Panc1 (cell line): ENCODE data around the gene DST. TPM values are rescaled to one million over a fixed set of nuclear protein-coding genes. Genes with fewer than 3 reads are reported as not detected.
A peak's percentile ranks its signal among the peaks of the same experiment; 100 is the strongest.

Experiments used
- ATAC-seq: fragments of 200-7000 bp; cut with Tn5 transposase; 2 replicates; pipeline ENCODE4 v1.9.1; 2020; ENCODE audit warnings: mild to moderate bottlenecking, moderate library complexity
- BruUV-seq: library from RNA; stranded (reverse); fragments of 400-500 nt; replicated peaks from 2 replicates; lab custom pipeline; 2021; lab: Mats Ljungman, UMichigan
- CTCF ChIA-PET: fragments of 300-600 bp; sonication (Branson Sonifier 250); formaldehyde crosslinking; loops from one replicate; lab custom pipeline; 2022; ENCODE audit warnings: antibody characterized with exemption; lab: Charles Lee
- POLR2A ChIA-PET: fragments of 300-600 bp; sonication (Branson Sonifier 250); formaldehyde crosslinking; loops from one replicate; lab custom pipeline; 2022; ENCODE audit warnings: antibody characterized with exemption; lab: Charles Lee
- DNase-seq: peaks from one replicate; pipeline ENCODE4 v3.0.0-alpha.2; 2010; ENCODE audit warnings: low read depth, low spot score
- H3K27ac ChIP-seq: 2 replicates; pipeline ENCODE4 v1.5.1; 2011; ENCODE audit warnings: mild to moderate bottlenecking, low read length, inconsistent platforms
- H3K27me3 ChIP-seq: fragments of 200-500 bp; sonication (Bioruptor generic); 2 replicates; pipeline ENCODE4 v1.6.0; 2014; ENCODE audit warnings: low read length, inconsistent platforms; ENCODE audit not compliant: control insufficient read depth, insufficient read depth
- H3K36me3 ChIP-seq: fragments of 200-500 bp; sonication (Bioruptor generic); 2 replicates; pipeline ENCODE4 v1.5.1; 2014; ENCODE audit warnings: inconsistent platforms, mild to moderate bottlenecking, low read length, moderate library complexity; ENCODE audit not compliant: control insufficient read depth, insufficient read depth
- H3K4me1 ChIP-seq: 2 replicates; pipeline ENCODE4 v1.5.1; 2011; ENCODE audit warnings: inconsistent platforms, mild to moderate bottlenecking, low read length, moderate library complexity; ENCODE audit not compliant: control insufficient read depth, insufficient read depth
- H3K4me3 ChIP-seq, 2 experiments: 2 replicates each; pipeline ENCODE4 v1.5.1; 2011 to 2012; ENCODE audit warnings: low read depth in 2 of 2, low read length in 2 of 2, mild to moderate bottlenecking in 2 of 2, inconsistent platforms in 1 of 2, moderate library complexity in 1 of 2
- H3K9me3 ChIP-seq: fragments of 200-500 bp; sonication (Bioruptor generic); 2 replicates; pipeline ENCODE4 v1.5.1; 2014; ENCODE audit warnings: low read depth, mild to moderate bottlenecking, inconsistent platforms, low read length, moderate library complexity; ENCODE audit not compliant: control insufficient read depth, insufficient read depth
- POLR2AphosphoS5 ChIP-seq: IDR thresholded peaks from 2 replicates; pipeline ENCODE4 v1.6.1; 2012; ENCODE audit warnings: mild to moderate bottlenecking, low read depth, low read length, moderate library complexity
- SIN3A ChIP-seq: IDR thresholded peaks from 2 replicates; pipeline ENCODE4 v1.6.1; 2012; ENCODE audit warnings: low read depth, mild to moderate bottlenecking, low read length, moderate library complexity, borderline replicate concordance; ENCODE audit not compliant: insufficient read depth
- TCF7L2 ChIP-seq: IDR thresholded peaks from 2 replicates; pipeline ENCODE4 v1.6.1; 2011; ENCODE audit warnings: mild to moderate bottlenecking, low read depth, low read length, inconsistent platforms
- in situ Hi-C: cut with HindIII; loops from 2 replicates; pipeline ENCODE4 v1.10.0; 2016; ENCODE audit warnings: low sequenced_read_pairs, low pct_unique_long_range_greater_than_20kb
- intact Hi-C: fragments of 100-400 bp; cut with micrococcal nuclease; formaldehyde crosslinking; loops from one replicate; pipeline ENCODE4 v1.10.0; 2022; ENCODE audit not compliant: unreplicated experiment
- total RNA-seq: library from RNA; stranded (reverse); gene quantifications from one replicate; pipeline ENCODE4 v1.2.1, GENCODE V29; 2021; ENCODE audit not compliant: unreplicated experiment
- TF ChIP-seq, protein P1 (sequence below), 2 experiments: IDR thresholded peaks; 2 replicates each; pipeline ENCODE4 v1.6.1; 2011 to 2012; ENCODE audit warnings: low read depth in 2 of 2, control low read depth in 1 of 2, low read length in 1 of 2, mild to moderate bottlenecking in 1 of 2, moderate library complexity in 1 of 2; ENCODE audit not compliant: insufficient read depth in 1 of 2
- TF ChIP-seq, protein P2 (sequence below): fragments of 450-650 bp; IDR thresholded peaks from 2 replicates; pipeline ENCODE4 v1.5.1; 2017; ENCODE audit warnings: mild to moderate bottlenecking

The DST gene
- total RNA-seq, 1 experiment from 2014 or later = 230 TPM

DNA sequence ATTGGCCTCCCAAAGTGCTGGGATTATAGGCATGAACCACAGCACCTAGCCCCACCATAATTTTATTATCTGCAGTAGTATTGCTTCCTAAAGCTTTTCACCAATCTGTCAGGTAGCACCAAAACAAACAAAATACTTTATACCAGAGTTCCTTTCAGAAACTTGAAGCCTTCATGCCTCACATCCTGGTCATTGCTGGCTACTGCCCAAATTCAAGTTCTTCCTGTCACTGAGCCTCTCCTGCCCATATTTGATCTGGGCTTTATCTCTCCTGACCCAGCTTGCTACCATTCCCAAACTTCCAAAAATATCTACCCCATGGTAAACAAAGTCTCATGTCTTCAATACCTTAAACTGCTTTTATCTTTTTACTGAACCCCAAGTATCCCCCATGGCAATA, 34.9 kb upstream of the DST start:
- H3K36me3 ChIP-seq = no peaks in the 10 kb centered on the region
- no peak overlapping the region for H3K4me3 ChIP-seq
- POLR2A ChIA-PET = no interaction called here
- DNase-seq (no peak), ATAC-seq (no peak)
- no peak overlapping the region for H3K27ac ChIP-seq
- in situ Hi-C loops = no loop called here
- no peaks in the 10 kb centered on the region for H3K4me1 ChIP-seq
- no TSS peak for BruUV-seq
- no peaks in the 10 kb centered on the region for H3K27me3 ChIP-seq
- no peaks in the 10 kb centered on the region for H3K9me3 ChIP-seq
- CTCF ChIA-PET = no interaction called here
- TF ChIP-seq POLR2AphosphoS5 = no peak
- TF ChIP-seq, protein P1, sequence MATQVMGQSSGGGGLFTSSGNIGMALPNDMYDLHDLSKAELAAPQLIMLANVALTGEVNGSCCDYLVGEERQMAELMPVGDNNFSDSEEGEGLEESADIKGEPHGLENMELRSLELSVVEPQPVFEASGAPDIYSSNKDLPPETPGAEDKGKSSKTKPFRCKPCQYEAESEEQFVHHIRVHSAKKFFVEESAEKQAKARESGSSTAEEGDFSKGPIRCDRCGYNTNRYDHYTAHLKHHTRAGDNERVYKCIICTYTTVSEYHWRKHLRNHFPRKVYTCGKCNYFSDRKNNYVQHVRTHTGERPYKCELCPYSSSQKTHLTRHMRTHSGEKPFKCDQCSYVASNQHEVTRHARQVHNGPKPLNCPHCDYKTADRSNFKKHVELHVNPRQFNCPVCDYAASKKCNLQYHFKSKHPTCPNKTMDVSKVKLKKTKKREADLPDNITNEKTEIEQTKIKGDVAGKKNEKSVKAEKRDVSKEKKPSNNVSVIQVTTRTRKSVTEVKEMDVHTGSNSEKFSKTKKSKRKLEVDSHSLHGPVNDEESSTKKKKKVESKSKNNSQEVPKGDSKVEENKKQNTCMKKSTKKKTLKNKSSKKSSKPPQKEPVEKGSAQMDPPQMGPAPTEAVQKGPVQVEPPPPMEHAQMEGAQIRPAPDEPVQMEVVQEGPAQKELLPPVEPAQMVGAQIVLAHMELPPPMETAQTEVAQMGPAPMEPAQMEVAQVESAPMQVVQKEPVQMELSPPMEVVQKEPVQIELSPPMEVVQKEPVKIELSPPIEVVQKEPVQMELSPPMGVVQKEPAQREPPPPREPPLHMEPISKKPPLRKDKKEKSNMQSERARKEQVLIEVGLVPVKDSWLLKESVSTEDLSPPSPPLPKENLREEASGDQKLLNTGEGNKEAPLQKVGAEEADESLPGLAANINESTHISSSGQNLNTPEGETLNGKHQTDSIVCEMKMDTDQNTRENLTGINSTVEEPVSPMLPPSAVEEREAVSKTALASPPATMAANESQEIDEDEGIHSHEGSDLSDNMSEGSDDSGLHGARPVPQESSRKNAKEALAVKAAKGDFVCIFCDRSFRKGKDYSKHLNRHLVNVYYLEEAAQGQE (IDR thresholded peaks at IDR 0.05; ENCODE audit: insufficient read depth in 1 of 2, low read depth in 2 of 2, low read length in 1 of 2) = no peak
- TF ChIP-seq, protein P2, sequence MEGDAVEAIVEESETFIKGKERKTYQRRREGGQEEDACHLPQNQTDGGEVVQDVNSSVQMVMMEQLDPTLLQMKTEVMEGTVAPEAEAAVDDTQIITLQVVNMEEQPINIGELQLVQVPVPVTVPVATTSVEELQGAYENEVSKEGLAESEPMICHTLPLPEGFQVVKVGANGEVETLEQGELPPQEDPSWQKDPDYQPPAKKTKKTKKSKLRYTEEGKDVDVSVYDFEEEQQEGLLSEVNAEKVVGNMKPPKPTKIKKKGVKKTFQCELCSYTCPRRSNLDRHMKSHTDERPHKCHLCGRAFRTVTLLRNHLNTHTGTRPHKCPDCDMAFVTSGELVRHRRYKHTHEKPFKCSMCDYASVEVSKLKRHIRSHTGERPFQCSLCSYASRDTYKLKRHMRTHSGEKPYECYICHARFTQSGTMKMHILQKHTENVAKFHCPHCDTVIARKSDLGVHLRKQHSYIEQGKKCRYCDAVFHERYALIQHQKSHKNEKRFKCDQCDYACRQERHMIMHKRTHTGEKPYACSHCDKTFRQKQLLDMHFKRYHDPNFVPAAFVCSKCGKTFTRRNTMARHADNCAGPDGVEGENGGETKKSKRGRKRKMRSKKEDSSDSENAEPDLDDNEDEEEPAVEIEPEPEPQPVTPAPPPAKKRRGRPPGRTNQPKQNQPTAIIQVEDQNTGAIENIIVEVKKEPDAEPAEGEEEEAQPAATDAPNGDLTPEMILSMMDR = no peak
- no peak for TF ChIP-seq TCF7L2
- no peak for TF ChIP-seq SIN3A
- intact Hi-C loops = no loop called here

DNA sequence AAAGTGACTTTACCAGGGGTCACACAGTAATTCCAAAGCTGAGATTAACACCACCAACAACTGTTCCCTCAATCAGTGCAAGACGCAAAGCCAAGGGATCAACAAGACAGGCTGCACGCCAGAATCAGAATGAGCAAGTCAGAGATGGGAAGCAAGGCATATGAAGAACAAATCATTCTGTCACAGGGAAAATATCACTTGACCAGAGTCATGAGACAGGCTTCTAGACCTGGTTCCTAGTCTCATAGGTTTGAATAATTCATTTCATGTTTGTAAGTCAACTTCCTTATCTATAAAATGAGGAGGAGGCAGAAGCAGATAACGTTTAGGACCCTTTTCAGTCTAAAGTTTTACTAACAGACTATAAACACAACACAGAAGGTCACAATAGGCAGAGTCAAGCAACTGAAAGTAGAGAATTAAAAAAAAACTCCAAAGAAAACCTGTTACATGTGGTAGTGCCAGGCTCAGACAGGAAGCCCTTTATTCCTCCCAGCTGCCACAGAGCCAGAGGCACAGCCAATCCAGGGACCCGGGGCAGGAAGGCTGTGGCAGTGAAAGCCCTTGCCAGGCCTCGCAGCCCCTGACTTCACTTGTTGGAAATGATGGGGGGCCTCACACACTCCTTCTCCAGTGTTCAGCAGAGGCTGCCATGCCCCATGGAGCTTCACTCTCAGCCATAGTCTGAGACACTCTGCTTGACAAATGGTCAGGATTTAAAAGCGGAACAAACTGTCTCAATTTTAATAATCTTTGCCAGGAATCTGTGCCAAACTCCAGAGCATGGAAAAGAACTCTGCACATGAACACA, 29.2 kb upstream of the DST start:
- H3K4me1 ChIP-seq = peaks cover 8% of the 10 kb centered on the region
- H3K27me3 ChIP-seq = no peaks in the 10 kb centered on the region
- no peaks in the 10 kb centered on the region for H3K36me3 ChIP-seq
- CTCF ChIA-PET = no interaction called here
- DNase-seq (no peak), ATAC-seq (peak; percentile 42; the same call in 1 of the 2 replicates)
- no peaks in the 10 kb centered on the region for H3K9me3 ChIP-seq
- BruUV-seq = no TSS peak
- in situ Hi-C loops (no loop called here), intact Hi-C loops (no loop called here)
- POLR2A ChIA-PET = interaction anchor here (0.6 kb wide), 1 partner anchor 293 kb away, joined by 3 read pairs; no protein-coding TSS in a partner anchor
- H3K4me3 ChIP-seq = no peak overlapping the region
- TF ChIP-seq TCF7L2 = no peak
- TF ChIP-seq SIN3A = no peak
- TF ChIP-seq, protein P2 = no peak
- 0 out of 2 replicates have a peak overlapping the region, but pooled peaks have one; percentile 1 for H3K27ac ChIP-seq
